Fibroblast of the conjunctiva (primary cell): ENCODE results near the gene CYP1A2.
A peak's percentile ranks its signal among the peaks of the same experiment; 100 is the strongest.

Source experiments
- DNase-seq: peaks from one replicate; pipeline ENCODE4 v3.0.0-alpha.2; 2010; ENCODE audit warnings: low read depth

Gene CYP1A2

GRCh38 chr15:74790080-74790916, 41.7 kb downstream of the CYP1A2 start:
- DNase-seq, result peak; percentile 26

DNA sequence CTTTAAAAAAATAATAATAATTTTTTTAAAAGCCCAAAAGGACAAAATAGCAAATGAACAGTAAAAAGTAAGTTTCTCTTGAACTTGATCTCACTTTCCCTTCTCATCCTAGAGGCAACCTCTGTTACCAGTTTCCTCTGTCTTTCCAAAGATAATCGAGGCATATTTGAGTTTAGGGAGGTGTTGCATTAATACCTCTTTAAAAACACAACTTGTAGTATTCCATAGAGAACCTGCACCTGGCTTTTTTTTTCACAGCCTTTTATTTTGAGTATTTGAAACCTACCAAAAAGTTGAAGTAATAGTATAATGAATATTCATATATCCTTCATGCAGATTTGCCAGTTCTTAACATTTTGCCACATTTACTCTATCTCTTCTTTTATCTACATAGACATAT, 42.4 kb downstream of the CYP1A2 start:
- no peak for DNase-seq

- no peak for DNase-seq
Measured at GRCh38 chr15:74791667-74792066, 43.0 kb downstream of the CYP1A2 start.

DNA sequence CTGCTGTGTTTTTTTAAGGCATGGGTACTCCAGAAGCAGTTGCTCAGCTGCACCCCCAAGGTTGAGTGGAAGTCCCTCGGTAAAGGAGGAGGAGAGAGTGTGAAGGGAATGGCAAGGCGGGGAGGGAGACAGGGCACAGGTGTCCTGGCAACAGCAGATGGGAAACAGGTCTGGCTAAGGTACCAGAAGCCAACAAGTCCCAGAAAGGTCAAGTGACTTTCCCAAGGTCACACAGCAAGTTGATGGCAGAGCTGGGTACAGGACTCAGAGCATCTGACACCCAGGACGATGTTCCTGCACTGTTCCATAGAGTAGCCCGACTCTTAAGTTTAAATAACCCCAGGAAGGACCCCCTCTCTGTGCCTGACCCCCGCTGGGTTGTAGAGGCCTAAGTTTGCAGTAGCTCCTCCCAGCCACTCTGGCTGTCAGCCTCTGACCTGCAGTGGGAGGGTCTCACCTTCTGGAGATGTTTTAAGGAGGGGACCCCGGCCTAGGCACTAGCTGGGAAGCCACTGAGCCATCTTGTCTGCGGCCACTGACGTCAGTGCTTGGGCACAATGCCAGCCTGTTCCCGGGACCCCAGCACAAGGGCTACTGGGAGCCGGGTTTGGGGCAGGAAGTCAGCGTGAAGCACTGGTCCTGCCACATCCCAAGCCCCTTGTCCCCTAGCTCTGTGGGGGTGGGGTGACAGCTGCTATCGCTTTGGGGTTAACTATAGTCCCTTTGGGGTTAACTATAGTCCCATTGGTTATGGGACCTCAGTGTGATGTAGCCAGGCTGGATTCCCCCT, 43.8 kb downstream of the CYP1A2 start:
- no peak for DNase-seq

DNA sequence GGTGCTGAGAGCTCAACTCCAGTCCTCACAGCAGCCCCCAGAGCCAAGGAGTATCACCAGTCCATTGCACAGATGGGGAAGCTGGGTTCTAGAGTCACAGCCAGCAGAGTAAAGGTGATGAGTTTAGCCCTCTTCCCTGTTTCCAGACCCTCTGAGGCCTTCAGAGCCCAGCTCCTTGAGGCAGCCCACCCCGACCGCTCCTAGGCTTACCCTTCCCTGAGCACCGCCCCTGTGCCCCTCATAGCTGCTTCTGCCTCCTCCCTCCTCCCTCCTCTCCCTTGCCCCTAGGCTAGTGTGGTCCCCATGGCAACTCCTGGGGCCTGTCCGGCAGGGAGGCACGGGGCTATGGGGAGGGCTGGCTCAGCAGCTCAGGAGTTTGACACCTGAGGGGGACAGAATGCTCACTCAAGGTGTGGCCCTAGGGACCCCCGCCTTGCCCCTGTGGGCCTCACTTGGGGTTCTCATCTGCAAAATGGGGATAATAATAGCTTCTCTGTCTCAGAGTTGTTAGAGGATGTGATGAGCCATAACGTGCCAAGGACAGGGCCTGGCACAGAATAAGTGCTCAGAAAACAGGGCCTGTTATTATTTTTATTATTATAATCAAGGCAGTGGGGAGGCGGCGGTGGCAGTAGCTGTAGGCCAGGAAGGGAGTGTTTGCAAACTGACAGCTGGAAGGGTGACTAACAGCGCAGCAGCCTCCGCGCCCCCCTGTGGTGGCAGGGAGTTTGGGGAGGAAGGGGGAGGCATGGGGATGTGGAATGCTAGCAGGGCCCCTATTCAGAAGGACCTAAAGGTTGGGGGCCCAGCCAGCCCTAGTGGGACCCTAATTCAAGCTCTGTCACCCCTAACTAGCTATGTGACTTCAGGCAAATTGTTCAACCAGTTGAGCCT, 44.7 kb downstream of the CYP1A2 start:
- no peak for DNase-seq

- DNase-seq, result no peak
Measured at GRCh38 chr15:74794248-74794969, 45.8 kb downstream of the CYP1A2 start.

DNA sequence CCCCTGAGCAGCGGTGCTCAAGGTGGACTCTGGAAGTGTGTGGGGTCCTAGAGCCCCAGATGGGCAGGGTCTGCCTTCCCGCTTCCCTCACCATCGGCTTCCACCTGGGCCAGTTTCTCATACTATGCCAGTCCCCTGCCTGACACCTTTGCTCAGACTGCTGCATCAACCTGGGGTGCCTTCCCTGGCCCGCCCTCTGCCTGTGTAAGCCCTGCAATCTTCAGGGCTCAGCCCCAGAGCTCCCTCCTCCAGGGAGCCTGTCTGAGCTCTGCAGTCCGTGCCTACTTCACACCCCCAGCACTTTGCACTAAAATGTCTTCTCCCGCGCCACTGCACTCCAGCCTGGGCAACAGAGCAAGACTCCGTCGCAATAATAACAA, 46.3 kb downstream of the CYP1A2 start:
- no peak for DNase-seq

DNA sequence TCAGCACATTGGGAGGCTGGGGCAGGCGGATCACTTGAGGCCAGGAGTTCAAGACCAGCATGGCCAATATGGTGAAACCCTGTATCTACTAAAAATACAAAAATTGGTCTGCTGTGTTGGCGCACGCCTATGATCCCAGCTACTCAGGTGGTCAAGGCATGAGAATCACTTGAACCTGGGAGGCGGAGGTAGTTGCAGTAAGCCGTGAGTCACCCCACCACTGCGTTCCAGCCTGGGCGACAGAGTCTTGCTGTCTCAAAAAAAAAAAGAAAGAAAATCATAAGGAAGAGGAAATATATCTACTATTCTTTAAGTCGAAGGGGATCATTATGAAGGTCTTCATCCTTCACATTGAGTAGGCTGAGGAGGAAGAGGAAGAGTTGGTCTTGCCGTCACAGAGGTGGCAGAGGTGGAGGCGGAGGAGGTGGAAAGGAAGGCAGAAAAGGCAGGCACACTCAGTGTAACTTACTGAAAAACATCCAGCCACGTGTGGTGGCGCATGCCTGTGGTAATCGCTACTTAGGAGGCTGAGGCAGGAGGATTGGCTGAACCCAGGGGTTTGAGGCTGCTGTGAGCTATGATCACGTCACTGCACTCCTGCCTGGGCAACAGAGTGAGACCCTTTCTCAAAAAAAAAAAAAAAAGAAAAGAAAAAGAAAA, 47.5 kb downstream of the CYP1A2 start:
- no peak for DNase-seq

DNA sequence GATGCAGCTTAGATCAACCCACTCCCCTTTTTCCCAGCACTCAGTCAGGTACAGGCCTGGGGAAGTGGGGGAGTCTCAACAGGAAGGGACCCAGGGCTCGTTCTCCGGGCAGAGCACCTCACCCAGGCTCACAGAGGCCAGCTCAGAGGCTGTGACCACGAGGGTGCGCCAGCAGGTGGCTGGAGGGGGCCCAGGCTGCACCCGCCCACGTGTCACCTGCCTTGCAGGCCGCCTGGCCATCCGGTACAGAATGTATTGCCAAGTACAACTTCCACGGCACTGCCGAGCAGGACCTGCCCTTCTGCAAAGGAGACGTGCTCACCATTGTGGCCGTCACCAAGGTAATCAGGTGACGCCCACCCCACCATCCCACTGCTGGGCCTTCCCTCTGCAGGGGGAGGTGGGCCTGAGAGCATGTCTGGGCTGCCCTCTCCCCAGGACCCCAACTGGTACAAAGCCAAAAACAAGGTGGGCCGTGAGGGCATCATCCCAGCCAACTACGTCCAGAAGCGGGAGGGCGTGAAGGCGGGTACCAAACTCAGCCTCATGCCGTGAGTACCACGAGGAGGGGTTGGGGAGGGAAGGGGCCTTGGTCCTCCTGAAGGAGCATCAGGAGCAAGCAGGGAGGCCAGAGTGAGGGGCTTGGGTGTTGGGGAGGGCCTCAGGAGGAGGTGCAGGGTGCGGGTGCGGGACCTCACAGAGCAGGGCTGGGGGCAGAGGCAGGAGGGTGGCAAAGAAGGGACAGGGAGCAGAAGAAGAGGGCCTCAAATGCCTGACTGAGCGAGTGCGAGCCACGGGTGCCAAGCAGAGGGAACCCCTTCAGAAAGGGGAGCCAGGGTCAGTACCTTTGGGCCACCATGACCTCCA, 50.0 kb downstream of the CYP1A2 start:
- DNase-seq, result no peak

DNA sequence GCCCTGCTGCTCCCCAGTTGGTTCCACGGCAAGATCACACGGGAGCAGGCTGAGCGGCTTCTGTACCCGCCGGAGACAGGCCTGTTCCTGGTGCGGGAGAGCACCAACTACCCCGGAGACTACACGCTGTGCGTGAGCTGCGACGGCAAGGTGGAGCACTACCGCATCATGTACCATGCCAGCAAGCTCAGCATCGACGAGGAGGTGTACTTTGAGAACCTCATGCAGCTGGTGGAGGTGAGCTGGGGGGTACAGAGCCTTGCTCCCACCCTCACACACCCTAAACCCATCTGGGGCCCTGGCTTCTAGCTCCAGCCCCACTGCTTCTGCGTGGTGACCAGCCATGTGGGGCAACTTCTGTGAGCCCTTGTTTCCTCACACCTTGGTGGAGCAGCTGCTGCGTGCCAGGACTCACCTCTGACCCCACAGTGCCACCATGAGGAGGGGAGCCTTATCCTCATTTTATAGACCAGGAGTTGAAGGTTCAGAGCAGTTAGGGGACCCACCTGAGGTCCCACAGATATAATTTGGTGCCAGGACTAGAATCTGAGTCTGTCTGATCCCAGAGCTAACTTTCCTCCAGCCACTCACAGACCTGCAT, 50.7 kb downstream of the CYP1A2 start:
- DNase-seq, result no peak

- DNase-seq, result peak; percentile 26
Measured at GRCh38 chr15:74799856-74800558, 51.4 kb downstream of the CYP1A2 start.

- DNase-seq, result no peak
Measured at GRCh38 chr15:74800559-74801094, 52.0 kb downstream of the CYP1A2 start.

DNA sequence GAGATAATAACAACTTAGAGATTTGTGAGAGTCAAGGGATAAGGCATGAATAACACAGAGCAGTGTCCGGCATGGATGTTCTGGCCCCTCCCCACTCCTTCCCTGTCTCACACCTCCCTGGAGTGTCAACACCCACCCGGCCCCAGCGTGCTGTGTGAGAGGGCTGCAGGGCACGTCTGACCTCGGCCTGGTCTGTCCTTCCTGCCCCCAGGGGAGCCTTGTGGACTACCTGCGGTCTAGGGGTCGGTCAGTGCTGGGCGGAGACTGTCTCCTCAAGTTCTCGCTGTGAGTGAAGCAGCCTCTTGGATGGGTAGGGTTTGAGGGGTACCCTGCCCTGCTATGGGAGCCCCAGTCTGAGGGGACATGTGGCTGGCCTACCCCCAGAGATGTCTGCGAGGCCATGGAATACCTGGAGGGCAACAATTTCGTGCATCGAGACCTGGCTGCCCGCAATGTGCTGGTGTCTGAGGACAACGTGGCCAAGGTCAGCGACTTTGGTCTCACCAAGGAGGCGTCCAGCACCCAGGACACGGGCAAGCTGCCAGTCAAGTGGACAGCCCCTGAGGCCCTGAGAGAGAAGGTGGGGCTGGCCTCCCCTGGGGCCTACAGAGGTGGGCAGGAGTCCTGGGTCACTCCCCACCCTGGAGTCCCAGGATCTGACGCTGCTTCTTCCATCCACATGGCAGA, 52.8 kb downstream of the CYP1A2 start:
- DNase-seq, result no peak

DNA sequence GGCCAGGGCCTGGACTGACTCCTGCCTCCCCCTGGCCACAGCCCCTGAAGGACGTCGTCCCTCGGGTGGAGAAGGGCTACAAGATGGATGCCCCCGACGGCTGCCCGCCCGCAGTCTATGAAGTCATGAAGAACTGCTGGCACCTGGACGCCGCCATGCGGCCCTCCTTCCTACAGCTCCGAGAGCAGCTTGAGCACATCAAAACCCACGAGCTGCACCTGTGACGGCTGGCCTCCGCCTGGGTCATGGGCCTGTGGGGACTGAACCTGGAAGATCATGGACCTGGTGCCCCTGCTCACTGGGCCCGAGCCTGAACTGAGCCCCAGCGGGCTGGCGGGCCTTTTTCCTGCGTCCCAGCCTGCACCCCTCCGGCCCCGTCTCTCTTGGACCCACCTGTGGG, 53.6 kb downstream of the CYP1A2 start:
- no peak for DNase-seq

- no peak for DNase-seq
Measured at GRCh38 chr15:74802862-74803447, 54.3 kb downstream of the CYP1A2 start.

DNA sequence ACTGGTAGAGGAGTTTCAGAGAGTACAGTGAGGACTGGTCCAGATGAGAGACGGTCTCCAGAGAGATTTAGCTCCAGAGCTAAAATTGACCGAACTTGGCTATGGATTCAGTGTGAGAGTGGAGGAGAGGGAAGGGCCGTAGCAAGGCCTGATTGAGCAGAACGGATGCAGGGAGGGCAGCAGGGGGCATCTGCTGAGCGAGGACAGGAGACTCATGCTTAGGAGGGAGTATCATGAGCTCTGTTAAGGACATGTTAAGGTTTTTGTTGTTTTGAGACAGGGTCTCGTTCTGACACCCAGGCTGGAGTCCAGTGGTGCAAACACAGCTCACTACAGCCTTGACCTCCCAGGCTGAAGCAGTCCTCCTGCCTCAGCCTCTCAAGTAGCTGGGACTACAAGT, 56.3 kb downstream of the CYP1A2 start:
- DNase-seq, result no peak
